GM19467 (cell line): ENCODE results near the gene CPPED1.

Source experiments
- ATAC-seq: cut with Tn5 transposase; IDR thresholded peaks from one replicate; pipeline ENCODE4 v1.9.1; 2021; ENCODE audit warnings: mild to moderate bottlenecking, moderate library complexity; ENCODE audit not compliant: unreplicated experiment

The CPPED1 gene

GRCh38 chr16:12688951-12689850, 114.5 kb downstream of the CPPED1 start:
- ATAC-seq: no peak

GRCh38 chr16:12685806-12686205, 117.9 kb downstream of the CPPED1 start:
- ATAC-seq: no peak

- ATAC-seq: no peak
These were observed 121.1 kb downstream of the CPPED1 start for GRCh38 chr16:12682432-12683165.

GRCh38 chr16:12681653-12682052, 122.0 kb downstream of the CPPED1 start:
- no peak for ATAC-seq

- ATAC-seq: no peak
These were observed 123.2 kb downstream of the CPPED1 start for GRCh38 chr16:12680531-12680930.

- no peak for ATAC-seq
These were observed 123.9 kb downstream of the CPPED1 start for GRCh38 chr16:12679660-12680272.

- no peak for ATAC-seq
These were observed 124.7 kb downstream of the CPPED1 start for GRCh38 chr16:12678983-12679382.

- no peak for ATAC-seq
These were observed 126.2 kb downstream of the CPPED1 start for GRCh38 chr16:12677502-12677901.

GRCh38 chr16:12675852-12676251, 127.8 kb downstream of the CPPED1 start:
- no peak for ATAC-seq

GRCh38 chr16:12675046-12675445, 128.6 kb downstream of the CPPED1 start:
- ATAC-seq: no peak

GRCh38 chr16:12674524-12674923, 129.2 kb downstream of the CPPED1 start:
- ATAC-seq: no peak

- no peak for ATAC-seq
These were observed 129.6 kb downstream of the CPPED1 start for GRCh38 chr16:12674071-12674470.

GRCh38 chr16:12673466-12673865, 130.2 kb downstream of the CPPED1 start:
- ATAC-seq: no peak

- no peak for ATAC-seq
These were observed 130.7 kb downstream of the CPPED1 start for GRCh38 chr16:12672986-12673385.

GRCh38 chr16:12669908-12670307, 133.8 kb downstream of the CPPED1 start:
- ATAC-seq: no peak

- ATAC-seq: no peak
These were observed 135.8 kb downstream of the CPPED1 start for GRCh38 chr16:12667909-12668308.

- ATAC-seq: no peak
These were observed 139.4 kb downstream of the CPPED1 start for GRCh38 chr16:12664164-12664733.

GRCh38 chr16:12661656-12662172, 142.0 kb downstream of the CPPED1 start:
- no peak for ATAC-seq

- ATAC-seq: no peak
These were observed 143.8 kb downstream of the CPPED1 start for GRCh38 chr16:12659871-12660270.

- ATAC-seq: no peak
These were observed 145.2 kb downstream of the CPPED1 start for GRCh38 chr16:12658506-12658905.

- ATAC-seq: no peak
These were observed 148.2 kb downstream of the CPPED1 start for GRCh38 chr16:12655537-12655936.
